Calu3 (cell line): ENCODE measurements around the gene JDP2. TPM values are rescaled to one million over a fixed set of nuclear protein-coding genes. Genes with fewer than 3 reads are reported as not detected.
A peak's percentile ranks its signal among the peaks of the same experiment; 100 is the strongest.

Experiments
- BruUV-seq: library from RNA; stranded (reverse); fragments of 400-500 nt; replicated peaks from 2 replicates; lab custom pipeline; 2021; lab: Mats Ljungman, UMichigan
- CTCF ChIA-PET: fragments of 300-600 bp; sonication (Branson Sonifier 250); formaldehyde crosslinking; loops from one replicate; lab custom pipeline; 2022; ENCODE audit warnings: antibody characterized with exemption; lab: Charles Lee
- DNase-seq: peaks from one replicate; pipeline ENCODE4 v3.0.0; 2022
- H3K27ac Mint-ChIP-seq: one replicate; pipeline ENCODE4 v1.8.0; 2022; ENCODE audit warnings: mixed read lengths; ENCODE audit not compliant: unreplicated experiment
- H3K27me3 Mint-ChIP-seq: one replicate; pipeline ENCODE4 v1.8.0; 2022; ENCODE audit warnings: mixed read lengths; ENCODE audit not compliant: unreplicated experiment
- H3K36me3 Mint-ChIP-seq: one replicate; pipeline ENCODE4 v1.8.0; 2022; ENCODE audit warnings: mild to moderate bottlenecking, moderate library complexity, mixed read lengths; ENCODE audit not compliant: insufficient read depth, unreplicated experiment
- H3K4me1 Mint-ChIP-seq: one replicate; pipeline ENCODE4 v1.8.0; 2022; ENCODE audit warnings: mild to moderate bottlenecking, low read depth, mixed read lengths; ENCODE audit not compliant: unreplicated experiment
- H3K4me3 Mint-ChIP-seq: one replicate; pipeline ENCODE4 v1.8.0; 2022; ENCODE audit warnings: mild to moderate bottlenecking, low read depth, moderate library complexity, mixed read lengths; ENCODE audit not compliant: unreplicated experiment
- H3K9me3 Mint-ChIP-seq: one replicate; pipeline ENCODE4 v1.8.0; 2022; ENCODE audit warnings: low read depth, mixed read lengths; ENCODE audit not compliant: unreplicated experiment
- intact Hi-C: fragments of 100-400 bp; cut with micrococcal nuclease; formaldehyde crosslinking; loops from one replicate; pipeline ENCODE4 v1.10.0; 2022; ENCODE audit not compliant: unreplicated experiment
- total RNA-seq: library from RNA; stranded (reverse); gene quantifications from 2 replicates; pipeline ENCODE4 v1.2.3, GENCODE V29; 2022
- TF ChIP-seq, protein P1 (sequence below): fragments of 200-600 bp; IDR thresholded peaks from one replicate; pipeline ENCODE4 v1.8.0; 2022; ENCODE audit warnings: antibody characterized with exemption; ENCODE audit not compliant: unreplicated experiment

JDP2 gene
- total RNA-seq, 1 experiment from 2014 or later, result 24.1 TPM

DNA sequence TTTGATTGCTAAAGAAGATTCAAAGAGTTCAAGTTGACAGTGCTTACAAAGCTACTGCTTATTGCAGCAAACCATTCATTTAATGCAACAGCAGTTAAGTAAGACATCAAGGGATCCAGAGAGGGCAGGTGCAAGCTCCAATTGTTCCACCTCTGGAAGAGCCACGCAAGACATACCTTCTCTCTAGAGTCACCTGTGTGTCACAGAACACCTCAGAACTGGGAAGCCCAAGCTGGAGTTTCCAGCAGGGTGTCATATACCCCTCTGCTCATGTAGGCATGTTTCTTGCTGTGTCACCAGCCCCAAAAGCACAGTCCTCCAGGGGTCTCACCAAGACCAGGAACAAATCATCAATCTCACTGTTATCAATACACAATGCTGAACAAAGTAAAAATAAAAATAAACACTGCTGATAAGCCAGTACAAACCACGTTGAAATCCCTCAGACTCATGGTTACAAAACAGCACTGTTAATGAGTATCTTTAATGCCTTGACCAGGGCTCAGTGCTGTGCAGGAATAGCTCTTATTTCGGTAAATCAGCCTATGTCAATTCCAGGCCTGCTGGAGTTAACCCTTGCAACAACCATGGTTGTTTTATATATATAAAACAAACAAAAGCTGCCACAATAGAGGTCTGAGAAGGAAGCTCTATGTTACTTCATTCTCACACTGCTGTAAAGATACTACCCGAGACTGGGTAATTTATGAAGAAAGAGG lies 57.0 kb downstream of the JDP2 start:
- intact Hi-C loops, result no loop called here
- no peak for DNase-seq
- H3K9me3 Mint-ChIP-seq, result no peaks in the 10 kb centered on the region
- peaks cover 24% of the 10 kb centered on the region for H3K4me1 Mint-ChIP-seq
- no TSS peak for BruUV-seq
- no peak overlapping the region for H3K4me3 Mint-ChIP-seq
- CTCF ChIA-PET, result interaction anchor here (0.7 kb wide), 1 partner anchor 180 kb away, joined by 5 read pairs; no protein-coding TSS in a partner anchor
- peaks cover 7% of the 10 kb centered on the region for H3K27me3 Mint-ChIP-seq
- no peak overlapping the region for H3K27ac Mint-ChIP-seq
- H3K36me3 Mint-ChIP-seq, result no peaks in the 10 kb centered on the region
- TF ChIP-seq, protein P1, sequence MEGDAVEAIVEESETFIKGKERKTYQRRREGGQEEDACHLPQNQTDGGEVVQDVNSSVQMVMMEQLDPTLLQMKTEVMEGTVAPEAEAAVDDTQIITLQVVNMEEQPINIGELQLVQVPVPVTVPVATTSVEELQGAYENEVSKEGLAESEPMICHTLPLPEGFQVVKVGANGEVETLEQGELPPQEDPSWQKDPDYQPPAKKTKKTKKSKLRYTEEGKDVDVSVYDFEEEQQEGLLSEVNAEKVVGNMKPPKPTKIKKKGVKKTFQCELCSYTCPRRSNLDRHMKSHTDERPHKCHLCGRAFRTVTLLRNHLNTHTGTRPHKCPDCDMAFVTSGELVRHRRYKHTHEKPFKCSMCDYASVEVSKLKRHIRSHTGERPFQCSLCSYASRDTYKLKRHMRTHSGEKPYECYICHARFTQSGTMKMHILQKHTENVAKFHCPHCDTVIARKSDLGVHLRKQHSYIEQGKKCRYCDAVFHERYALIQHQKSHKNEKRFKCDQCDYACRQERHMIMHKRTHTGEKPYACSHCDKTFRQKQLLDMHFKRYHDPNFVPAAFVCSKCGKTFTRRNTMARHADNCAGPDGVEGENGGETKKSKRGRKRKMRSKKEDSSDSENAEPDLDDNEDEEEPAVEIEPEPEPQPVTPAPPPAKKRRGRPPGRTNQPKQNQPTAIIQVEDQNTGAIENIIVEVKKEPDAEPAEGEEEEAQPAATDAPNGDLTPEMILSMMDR, result no peak

DNA sequence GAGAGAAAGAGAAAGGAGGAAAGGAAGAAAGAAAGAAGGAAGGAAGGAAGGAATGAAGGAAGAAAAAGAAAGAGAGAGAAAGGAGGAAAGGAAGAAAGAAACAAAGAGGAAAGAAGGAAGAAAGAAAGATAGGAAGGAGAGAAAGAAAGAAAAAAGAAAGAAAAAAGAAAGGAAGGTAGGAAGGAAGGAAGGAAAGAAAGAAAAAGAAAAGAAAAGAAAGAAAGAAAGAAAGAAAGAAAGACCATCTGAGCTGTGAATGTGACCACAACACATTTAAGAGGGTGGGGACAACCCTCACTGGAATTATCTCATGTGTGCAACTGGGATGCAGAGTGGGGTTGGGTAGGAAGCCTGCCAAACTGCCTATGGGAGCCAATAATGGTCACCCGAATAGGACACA lies 58.5 kb downstream of the JDP2 start:
- intact Hi-C loops, result no loop called here
- no peaks in the 10 kb centered on the region for H3K36me3 Mint-ChIP-seq
- peaks cover 1% of the 10 kb centered on the region for H3K27me3 Mint-ChIP-seq
- H3K4me3 Mint-ChIP-seq, result no peak overlapping the region
- DNase-seq, result no peak
- H3K27ac Mint-ChIP-seq, result no peak overlapping the region
- no peaks in the 10 kb centered on the region for H3K9me3 Mint-ChIP-seq
- BruUV-seq, result no TSS peak
- TF ChIP-seq, protein P1, result no peak
- CTCF ChIA-PET, result interaction anchor here (0.7 kb wide), 1 partner anchor 58 kb away, joined by 3 read pairs; the partner anchor contains the start of gene JDP2
- H3K4me1 Mint-ChIP-seq, result peaks cover 24% of the 10 kb centered on the region

DNA sequence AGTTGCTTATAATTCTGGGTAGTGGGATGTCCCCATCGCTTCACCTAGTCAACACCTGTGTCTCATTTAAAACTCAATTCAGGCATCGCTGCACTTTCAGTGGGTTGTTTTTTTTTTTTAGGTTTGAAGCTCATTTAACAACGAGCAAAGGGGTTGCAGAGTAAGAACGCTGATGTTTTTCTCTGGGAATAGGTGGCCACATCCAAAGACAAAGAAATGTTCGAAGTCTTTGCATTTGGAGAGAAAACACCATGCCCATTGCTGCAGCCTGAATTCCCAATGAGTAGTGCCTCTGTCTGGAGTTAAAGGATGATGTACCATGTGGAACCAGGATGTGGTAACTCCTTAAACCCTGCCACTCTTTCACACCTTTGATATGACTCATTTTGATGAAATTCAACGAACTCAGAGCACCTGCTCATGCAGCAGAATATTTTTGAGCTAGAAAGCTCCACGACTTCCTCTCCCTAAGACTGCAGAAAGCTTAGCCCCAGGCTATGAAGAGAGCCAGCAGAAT lies 59.4 kb downstream of the JDP2 start:
- peaks cover 24% of the 10 kb centered on the region for H3K4me1 Mint-ChIP-seq
- no peaks in the 10 kb centered on the region for H3K36me3 Mint-ChIP-seq
- H3K27me3 Mint-ChIP-seq, result no peaks in the 10 kb centered on the region
- no peak overlapping the region for H3K27ac Mint-ChIP-seq
- DNase-seq, result peak; percentile 17
- no peak overlapping the region for H3K4me3 Mint-ChIP-seq
- BruUV-seq, result no TSS peak
- intact Hi-C loops, result no loop called here
- TF ChIP-seq, protein P1, result no peak
- CTCF ChIA-PET, result interaction anchor here (0.5 to 1.5 kb wide), 6 partner anchors 12 to 179 kb away, joined by 3 to 9 read pairs (median 4); no protein-coding TSS in a partner anchor
- H3K9me3 Mint-ChIP-seq, result no peaks in the 10 kb centered on the region

DNA sequence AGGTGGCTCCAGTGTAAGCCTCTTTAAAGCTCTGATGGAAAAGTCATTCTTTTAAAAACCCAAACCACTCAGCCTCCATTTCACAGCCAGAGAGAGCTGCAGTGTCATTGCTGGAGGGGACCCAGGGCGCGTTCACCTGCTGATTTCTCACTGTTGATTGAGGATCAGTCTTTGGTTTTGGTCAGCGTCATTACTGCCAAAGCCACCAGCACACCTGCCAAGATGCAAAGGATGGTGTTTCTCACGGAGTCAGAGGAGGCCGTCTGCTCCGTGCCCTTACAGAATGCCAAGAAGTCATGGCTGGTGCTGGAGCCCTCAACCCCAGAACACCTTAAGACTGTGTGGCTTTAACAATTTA lies 61.6 kb downstream of the JDP2 start:
- intact Hi-C loops, result loop anchor here (1.0 kb wide), 1 partner anchor 72 kb away; no protein-coding TSS in a partner anchor
- H3K27me3 Mint-ChIP-seq, result no peaks in the 10 kb centered on the region

More for the DNA sequence above, 61.6 kb downstream of the JDP2 start:
- TF ChIP-seq, protein P1, result no peak
- no peak overlapping the region for H3K4me3 Mint-ChIP-seq
- no peaks in the 10 kb centered on the region for H3K9me3 Mint-ChIP-seq
- DNase-seq, result no peak
- no peak overlapping the region for H3K27ac Mint-ChIP-seq
- H3K4me1 Mint-ChIP-seq, result peaks cover 24% of the 10 kb centered on the region
- no TSS peak for BruUV-seq
- no peaks in the 10 kb centered on the region for H3K36me3 Mint-ChIP-seq
- CTCF ChIA-PET, result interaction anchor here (0.6 to 1.3 kb wide), 5 partner anchors 11 to 493 kb away, joined by 3 to 10 read pairs (median 3); no protein-coding TSS in a partner anchor
